K562 (cell line): Measurements from ENCODE around the gene PNKD. TPM values are rescaled to one million over a fixed set of nuclear protein-coding genes. Genes with fewer than 3 reads are reported as not detected.

Source experiments
- ATAC-seq: fragments of 200-7000 bp; cut with Tn5 transposase; 3 replicates; pipeline ENCODE4 v1.9.1; 2020; ENCODE audit warnings: moderate library complexity
- BruUV-seq: library from RNA; stranded (reverse); fragments of 400-500 nt; replicated peaks from 2 replicates; lab custom pipeline; 2021; lab: Mats Ljungman, UMichigan
- CTCF ChIA-PET: fragments of 300-600 bp; formaldehyde crosslinking; extraction: SDS; loops from one replicate; lab custom pipeline; 2021; ENCODE audit warnings: low intra/inter-chr PET ratio; lab: Yijun Ruan, JAX
- POLR2A ChIA-PET: fragments of 300-600, 350-650 bp; sonication (Branson Sonifier 250); formaldehyde crosslinking; extraction: SDS; loops from one replicate; lab custom pipeline; 2021; ENCODE audit warnings: antibody characterized with exemption, inconsistent platforms; lab: Yijun Ruan, JAX
- DNase-seq, 4 experiments: peaks; one replicate each; pipeline versions ENCODE4 v3.0.0 to v3.0.0-alpha.2; 2011 to 2018; ENCODE audit warnings: low spot score in 3 of 4, mixed read lengths in 3 of 4; ENCODE audit errors: extremely low read depth in 1 of 4
- FAIRE-seq: peaks from 2 replicates; lab custom pipeline; 2011; peaks lifted over from hg19 to GRCh38; lab: Jason Lieb, UNC
- H2AFZ ChIP-seq: 2 replicates; pipeline ENCODE4 v1.6.0; 2011; ENCODE audit warnings: low read depth, low read length, control low read depth, inconsistent platforms
- H3K27ac ChIP-seq: fragments of 200-600 bp; 3 replicates; pipeline ENCODE4 v1.8.0; 2011; ENCODE audit warnings: low read depth, mild to moderate bottlenecking, control low read depth, inconsistent platforms, low read length, moderate library complexity, mixed read lengths; ENCODE audit errors: extremely low read depth
- H3K27me3 ChIP-seq, 2 experiments: fragments of 300-600 bp in 1 of 2; 2 replicates in 1 of 2; 3 replicates in 1 of 2; pipeline versions ENCODE4 v1.6.0 to v1.8.0; 2011; ENCODE audit warnings: inconsistent platforms in 2 of 2, low read length in 2 of 2, mild to moderate bottlenecking in 1 of 2, mixed read lengths in 1 of 2, moderate library complexity in 1 of 2; ENCODE audit not compliant: control insufficient read depth in 2 of 2, insufficient read depth in 2 of 2
- H3K36me3 ChIP-seq: fragments of 300-600 bp; 3 replicates; pipeline ENCODE4 v1.8.0; 2011; ENCODE audit warnings: mild to moderate bottlenecking, low read length, inconsistent platforms; ENCODE audit not compliant: control insufficient read depth, insufficient read depth
- H3K4me1 ChIP-seq, 2 experiments: fragments of 200-600 bp in 1 of 2; replicated peaks in 1 of 2; 2 replicates in 1 of 2; 3 replicates in 1 of 2; pipeline versions ENCODE4 v1.5.1 to v1.8.0; 2011; ENCODE audit warnings: inconsistent platforms in 2 of 2, low read length in 2 of 2, mild to moderate bottlenecking in 1 of 2, mixed read lengths in 1 of 2, moderate library complexity in 1 of 2; ENCODE audit not compliant: control insufficient read depth in 2 of 2, insufficient read depth in 2 of 2
- H3K4me2 ChIP-seq: 2 replicates; pipeline ENCODE4 v1.6.1; 2011; ENCODE audit warnings: low read length, control low read depth, inconsistent platforms, mixed read lengths; ENCODE audit not compliant: insufficient read depth
- H3K4me3 ChIP-seq: fragments of 200-600 bp; sonication (generic), shearing (Covaris generic); 2 replicates; pipeline ENCODE4 v1.5.1; 2016; ENCODE audit warnings: control low read depth, inconsistent platforms
- H3K79me2 ChIP-seq: fragments of 200-600 bp; 3 replicates; pipeline ENCODE4 v1.8.0; 2011; ENCODE audit warnings: low read length, inconsistent platforms; ENCODE audit not compliant: control insufficient read depth, insufficient read depth
- H3K9ac ChIP-seq, 2 experiments: 2 replicates each; pipeline versions ENCODE4 v1.6.0 to v1.6.1; 2011; ENCODE audit warnings: low read depth in 2 of 2, low read length in 2 of 2, control low read depth in 1 of 2, inconsistent platforms in 1 of 2, mild to moderate bottlenecking in 1 of 2, mixed read lengths in 1 of 2; ENCODE audit not compliant: insufficient read depth in 1 of 2
- H3K9me1 ChIP-seq: one replicate; pipeline ENCODE4 v1.6.0; 2011; ENCODE audit warnings: inconsistent platforms, mild to moderate bottlenecking, low read length, moderate library complexity; ENCODE audit not compliant: control insufficient read depth, insufficient read depth
- H3K9me3 ChIP-seq: replicated peaks from 2 replicates; pipeline ENCODE4 v1.5.1; 2011; ENCODE audit warnings: low read depth, low read length, inconsistent platforms; ENCODE audit not compliant: control insufficient read depth, insufficient read depth
- H4K20me1 ChIP-seq: replicated peaks from 2 replicates; pipeline ENCODE4 v1.6.1; 2011; ENCODE audit warnings: low read length, inconsistent platforms, mixed read lengths; ENCODE audit not compliant: control insufficient read depth, insufficient read depth
- ETV1 ChIP-seq: fragments of 450-650 bp; conservative IDR thresholded peaks from 2 replicates; pipeline ENCODE4 v1.6.1; 2016; ENCODE audit warnings: missing genetic modification characterization, control low read depth, low read depth, missing compliant biosample characterization
- POLR2G ChIP-seq: fragments of 200-400 bp; formaldehyde crosslinking; IDR thresholded peaks from 2 replicates; pipeline ENCODE4 v1.6.1; 2017; ENCODE audit warnings: low read depth, mild to moderate bottlenecking, antibody characterized with exemption, low read length, moderate library complexity
- RBM25 ChIP-seq: fragments of 200-400 bp; formaldehyde crosslinking; IDR thresholded peaks from 2 replicates; pipeline ENCODE4 v1.6.1; 2018; ENCODE audit warnings: low read length, low read depth, moderate library complexity; ENCODE audit not compliant: severe bottlenecking
- ZNF431 ChIP-seq: sonication (generic); formaldehyde crosslinking; IDR thresholded peaks from 2 replicates; pipeline ENCODE4 v1.8.0; 2022; ENCODE audit warnings: mild to moderate bottlenecking, missing genetic modification reagents
- WGBS: fragments of 100-300 bp; shearing (Covaris generic); methylation state at CpG from one replicate; pipeline ENCODE4 v1.1.6; 2016; ENCODE audit warnings: low coverage, mixed read lengths; ENCODE audit not compliant: insufficient coverage; ENCODE audit errors: missing lambda C conversion rate; 5-methylcytosine and 5-hydroxymethylcytosine counted together
- in situ Hi-C: fragments of 300-500 bp; cut with MboI; formaldehyde crosslinking; loops from 4 replicates; pipeline ENCODE4 v1.15.0; 2018; ENCODE audit warnings: inconsistent platforms, mixed read lengths
- intact Hi-C: fragments of 100-400 bp; cut with micrococcal nuclease; formaldehyde crosslinking; loops from 2 replicates; pipeline ENCODE4 v1.14.2; 2022
- polyA plus RNA-seq, 8 experiments: library from polyadenylated mRNA; depleted of rRNA in 4 of 8; stranded (reverse) in 5 of 8; unstranded in 3 of 8; fragments of >200 nt; fragmentation: Nextera tagmentation in 2 of 8; fragmentation: Illumina TruSeq in 1 of 8; extraction: Ambion mirVana in 2 of 8; extraction: Trizol in 1 of 8; gene quantifications; 2 replicates each; pipeline versions ENCODE4 v1.2.1 to v1.2.3, GENCODE V29; 2011 to 2014; ENCODE audit warnings: inconsistent platforms in 1 of 8, missing spikeins in 1 of 8
- total RNA-seq, 7 experiments: library from RNA; depleted of rRNA in 6 of 7; stranded (reverse); fragments of >200 nt in 6 of 7; fragmentation: Illumina TruSeq in 2 of 7; extraction: Trizol in 2 of 7; gene quantifications; 2 replicates each; pipeline versions ENCODE4 v1.2.1 to v1.2.3, GENCODE V29; 2011 to 2021; ENCODE audit warnings: low replicate concordance in 1 of 7

PNKD gene
- total and polyA plus RNA-seq, 9 of the 15 experiments (the other 6 are each of a cell fraction or from before 2014, with no cell fraction given) = 26.0 to 105 (median 60.1) TPM

- no peak for DNase-seq
- no peak overlapping the region for H2AFZ ChIP-seq
- 0 out of 2 replicates have a peak, but pooled peaks cover 8% of the 10 kb centered on the region for H4K20me1 ChIP-seq
- H3K79me2 ChIP-seq = peaks cover 25% of the 10 kb centered on the region
- no peak overlapping the region for H3K4me3 ChIP-seq
- peaks cover 4 to 25% of the 10 kb centered on the region in 2 experiments; a peak in 3 of 5 replicates for H3K4me1 ChIP-seq
- H3K9me3 ChIP-seq = no peaks in the 10 kb centered on the region
- H3K9ac ChIP-seq = peak overlapping the region in 1 of 2 experiments; percentile 75; a peak in 1 of 4 replicates
- ATAC-seq = no peak
- FAIRE-seq = no peak
- ChIA-PET POLR2A (interaction anchor here (0.5 to 1.2 kb wide), 9 partner anchors 10 to 378 kb away, joined by 3 to 6 read pairs (median 3); partner anchors contain the start of gene GPBAR1), CTCF (interaction anchor here (0.7 to 2.0 kb wide), 2 partner anchors 84 to 124 kb away, joined by 3 to 8 read pairs; partner anchors contain the start of gene CATIP)
- no TSS peak for BruUV-seq
- intact Hi-C loops (loop anchor here (1.0 to 10.0 kb wide), 4 partner anchors 15 to 373 kb away; partner anchors contain the start of gene CATIP), in situ Hi-C loops (no loop called here)
- H3K27me3 ChIP-seq = no peaks in the 10 kb centered on the region
- H3K27ac ChIP-seq = no peak overlapping the region
- no peaks in the 10 kb centered on the region for H3K9me1 ChIP-seq
- 70% methylated on average over 3 of the region's 5 CpGs for WGBS
- H3K4me2 ChIP-seq = peak overlapping the region; percentile 89
- TF ChIP-seq RBM25 (peak; percentile 38), ZNF431 (CRISPR knock-in tag) (0 out of 2 replicates have a peak, but pooled peaks have one; percentile 23), ETV1 (tag) (no peak), POLR2G (peak; percentile 39)
- TF ChIP-seq, all 486 proteins: peak for 3
- H3K36me3 ChIP-seq = peaks cover 53% of the 10 kb centered on the region
These were observed 1.7 kb downstream of the PNKD start for GRCh38 chr2:218271865-218272530.
